Measurements from ENCODE around the gene TTC21A. TPM values are rescaled to one million over a fixed set of nuclear protein-coding genes. Genes with fewer than 3 reads are reported as not detected.

TTC21A gene
- total and polyA plus RNA-seq, 7 donors, result 0.52 to 1.2 (median 0.92) TPM

GRCh38 chr3:39110041-39110639 is 2.7 kb downstream of the TTC21A start:
- intact Hi-C loops (cut with DNase I), result no loop called here
- no peaks in the 10 kb centered on the region for H3K36me3 ChIP-seq (ENCODE audit: insufficient read depth in 1 of 2, low read depth in 1 of 2)
- no peak for TF ChIP-seq CTCF (IDR thresholded peaks at IDR 0.05)
- H3K4me3 ChIP-seq, result no peak overlapping the region
- 91 to 95% (median 91%) methylated on average over 2 of the region's 2 CpGs for WGBS, 3 donors
- H3K27me3 ChIP-seq (ENCODE audit: insufficient read depth in 3 of 3, low read length in 2 of 3), result no peaks in the 10 kb centered on the region
- H3K9me3 ChIP-seq, result no peaks in the 10 kb centered on the region
- ATAC-seq (no peak), DNase-seq (no peak)
- H3K27ac ChIP-seq, result no peak overlapping the region
- H3K4me1 ChIP-seq, result peaks cover 20% of the 10 kb centered on the region

GRCh38 chr3:39112113-39112512 is 4.6 kb downstream of the TTC21A start:
- no peak for ATAC-seq
- no peak for TF ChIP-seq CTCF (IDR thresholded peaks at IDR 0.05)
- Histone ChIP-seq H3K27me3 (ENCODE audit: insufficient read depth in 3 of 3, low read length in 2 of 3) (no peaks in the 10 kb centered on the region), H3K27ac (no peak overlapping the region), H3K4me1 (peaks cover 6% of the 10 kb centered on the region), H3K4me3 (no peak overlapping the region), H3K36me3 (ENCODE audit: insufficient read depth in 1 of 2, low read depth in 1 of 2) (no peaks in the 10 kb centered on the region), H3K9me3 (no peaks in the 10 kb centered on the region)
- DNase-seq, result no peak
- intact Hi-C loops (cut with DNase I), result no loop called here
- WGBS, 3 donors, result 89 to 92% (median 89%) methylated on average over 3 of the region's 3 CpGs

GRCh38 chr3:39112535-39112934 is 5.1 kb downstream of the TTC21A start:
- TF ChIP-seq CTCF (IDR thresholded peaks at IDR 0.05), result no peak
- Histone ChIP-seq H3K36me3 (ENCODE audit: insufficient read depth in 1 of 2, low read depth in 1 of 2) (no peaks in the 10 kb centered on the region), H3K9me3 (no peaks in the 10 kb centered on the region), H3K27me3 (ENCODE audit: insufficient read depth in 3 of 3, low read length in 2 of 3) (no peaks in the 10 kb centered on the region), H3K4me3 (no peak overlapping the region), H3K4me1 (peaks cover 6% of the 10 kb centered on the region), H3K27ac (no peak overlapping the region)
- intact Hi-C loops (cut with DNase I), result no loop called here
- DNase-seq (no peak), ATAC-seq (no peak)
- 89 to 93% (median 91%) methylated on average over 2 of the region's 2 CpGs for WGBS, 3 donors

- 90 to 100% (median 97%) methylated on average over 3 of the region's 3 CpGs for WGBS, 3 donors
- H3K27me3 ChIP-seq (ENCODE audit: insufficient read depth in 3 of 3, low read length in 2 of 3), result no peaks in the 10 kb centered on the region
- no peak overlapping the region for H3K27ac ChIP-seq
- H3K9me3 ChIP-seq, result no peaks in the 10 kb centered on the region
- H3K4me3 ChIP-seq, result no peak overlapping the region
- ATAC-seq (no peak), DNase-seq (no peak)
- TF ChIP-seq CTCF (IDR thresholded peaks at IDR 0.05), result no peak
- no peaks in the 10 kb centered on the region for H3K36me3 ChIP-seq (ENCODE audit: insufficient read depth in 1 of 2, low read depth in 1 of 2)
- intact Hi-C loops (cut with DNase I), result no loop called here
- peaks cover 1% of the 10 kb centered on the region for H3K4me1 ChIP-seq
These were observed 5.8 kb downstream of the TTC21A start for GRCh38 chr3:39113291-39113690.

DNA sequence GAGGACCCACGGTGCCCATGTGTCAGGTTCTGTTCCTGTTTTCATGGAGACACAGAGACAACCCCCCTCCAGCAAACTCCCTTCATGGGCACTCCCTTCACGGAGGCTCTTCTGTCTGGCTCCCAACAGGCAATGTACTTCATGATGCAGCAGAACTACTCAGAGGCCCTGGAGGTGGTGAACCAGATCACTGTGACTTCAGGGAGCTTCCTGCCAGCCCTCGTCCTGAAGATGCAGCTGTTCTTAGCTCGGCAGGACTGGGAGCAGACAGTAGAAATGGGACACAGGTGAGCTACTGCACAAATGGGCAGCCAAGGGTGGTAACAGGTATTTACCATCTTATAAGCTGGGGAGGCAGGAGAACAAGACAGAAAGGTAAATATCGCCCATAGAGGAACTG is 7.0 kb downstream of the TTC21A start:
- no peak for TF ChIP-seq CTCF (IDR thresholded peaks at IDR 0.05)
- DNase-seq (no peak), ATAC-seq (no peak)
- H3K27ac ChIP-seq, result no peak overlapping the region
- intact Hi-C loops (cut with DNase I), result no loop called here
- no peak overlapping the region for H3K4me3 ChIP-seq
- H3K9me3 ChIP-seq, result no peaks in the 10 kb centered on the region
- no peaks in the 10 kb centered on the region for H3K4me1 ChIP-seq
- no peaks in the 10 kb centered on the region for H3K36me3 ChIP-seq (ENCODE audit: insufficient read depth in 1 of 2, low read depth in 1 of 2)
- H3K27me3 ChIP-seq (ENCODE audit: insufficient read depth in 3 of 3, low read length in 2 of 3), result no peaks in the 10 kb centered on the region
- 74 to 81% (median 75%) methylated on average over 5 of the region's 5 CpGs for WGBS, 3 donors

Data from psoas muscle (tissue), 8 donors.